ENCODE data around the gene HOXB6.
A peak's percentile ranks its signal among the peaks of the same experiment; 100 is the strongest.

The HOXB6 gene

DNA sequence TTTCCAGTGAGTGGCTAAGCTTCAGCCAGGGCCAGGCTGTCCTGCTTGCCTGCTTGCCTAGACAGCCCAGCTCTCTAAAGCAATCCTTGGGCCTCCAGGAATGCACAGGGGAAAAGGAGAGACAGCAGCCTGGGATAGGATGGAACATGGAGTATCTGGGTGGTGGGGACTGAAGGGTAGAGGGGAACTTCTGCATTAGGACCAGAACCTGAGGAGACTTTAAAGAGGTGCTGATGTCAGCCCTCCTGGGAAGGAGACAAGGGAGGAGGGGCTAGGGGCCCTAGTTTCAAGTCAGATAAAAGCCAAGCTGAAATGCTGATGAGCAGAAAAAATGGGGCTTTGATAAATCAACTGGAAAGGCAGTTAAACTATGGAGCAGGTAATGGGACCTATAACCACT, 4.2 kb upstream of the HOXB6 start:
- DNase-seq, result no peak

DNA sequence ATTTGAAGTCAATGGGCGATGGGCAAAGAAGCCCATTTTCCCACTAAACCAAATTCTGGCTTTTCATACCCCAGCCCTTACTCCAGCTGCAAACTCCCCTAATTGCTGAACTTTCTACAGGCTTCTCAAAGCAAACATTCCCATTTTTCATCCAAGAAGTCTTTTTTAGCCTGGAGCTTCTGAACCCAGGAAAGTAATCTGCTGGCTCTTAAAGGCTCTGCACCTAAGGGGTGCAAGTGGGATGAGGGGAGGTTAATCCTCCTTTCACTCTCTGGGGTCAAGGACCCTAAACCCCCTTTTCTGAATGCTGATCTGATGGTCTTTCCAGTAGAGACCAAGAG, 3.7 kb upstream of the HOXB6 start:
- no peak for DNase-seq

DNA sequence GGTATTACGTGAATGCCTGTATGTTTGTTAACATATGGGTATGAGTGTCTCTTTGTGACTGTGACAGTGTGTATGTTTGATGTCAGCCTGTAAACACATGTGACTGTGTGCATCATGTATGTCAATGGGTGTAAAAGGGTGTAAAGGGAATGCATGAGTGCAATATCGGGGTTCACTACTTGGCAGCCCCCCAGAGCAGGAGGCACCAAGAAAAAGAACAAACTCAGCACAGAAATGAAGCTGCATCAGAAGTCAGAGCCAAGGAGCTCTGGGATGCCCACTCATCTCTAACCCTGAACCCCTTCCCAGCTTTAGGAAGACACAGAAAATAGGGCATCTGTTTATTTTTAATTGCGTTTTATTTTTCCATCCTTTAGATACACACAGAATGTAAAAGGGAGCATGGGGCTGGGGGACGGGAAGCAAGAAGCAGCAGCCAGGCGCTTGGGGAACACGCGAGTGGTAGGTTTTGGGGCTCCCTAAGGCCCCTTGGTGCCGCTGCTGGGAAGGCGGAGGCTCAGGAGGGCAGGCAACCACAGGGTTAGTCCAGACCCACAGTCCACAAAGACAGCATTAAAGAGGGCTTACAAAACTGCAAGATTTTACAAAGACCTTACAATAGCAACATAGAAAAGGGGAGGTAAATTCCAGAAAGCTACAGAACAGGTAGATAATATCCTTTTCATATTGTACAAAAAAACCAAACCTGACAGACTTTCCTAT, 2.3 kb upstream of the HOXB6 start:
- no peak for DNase-seq

DNA sequence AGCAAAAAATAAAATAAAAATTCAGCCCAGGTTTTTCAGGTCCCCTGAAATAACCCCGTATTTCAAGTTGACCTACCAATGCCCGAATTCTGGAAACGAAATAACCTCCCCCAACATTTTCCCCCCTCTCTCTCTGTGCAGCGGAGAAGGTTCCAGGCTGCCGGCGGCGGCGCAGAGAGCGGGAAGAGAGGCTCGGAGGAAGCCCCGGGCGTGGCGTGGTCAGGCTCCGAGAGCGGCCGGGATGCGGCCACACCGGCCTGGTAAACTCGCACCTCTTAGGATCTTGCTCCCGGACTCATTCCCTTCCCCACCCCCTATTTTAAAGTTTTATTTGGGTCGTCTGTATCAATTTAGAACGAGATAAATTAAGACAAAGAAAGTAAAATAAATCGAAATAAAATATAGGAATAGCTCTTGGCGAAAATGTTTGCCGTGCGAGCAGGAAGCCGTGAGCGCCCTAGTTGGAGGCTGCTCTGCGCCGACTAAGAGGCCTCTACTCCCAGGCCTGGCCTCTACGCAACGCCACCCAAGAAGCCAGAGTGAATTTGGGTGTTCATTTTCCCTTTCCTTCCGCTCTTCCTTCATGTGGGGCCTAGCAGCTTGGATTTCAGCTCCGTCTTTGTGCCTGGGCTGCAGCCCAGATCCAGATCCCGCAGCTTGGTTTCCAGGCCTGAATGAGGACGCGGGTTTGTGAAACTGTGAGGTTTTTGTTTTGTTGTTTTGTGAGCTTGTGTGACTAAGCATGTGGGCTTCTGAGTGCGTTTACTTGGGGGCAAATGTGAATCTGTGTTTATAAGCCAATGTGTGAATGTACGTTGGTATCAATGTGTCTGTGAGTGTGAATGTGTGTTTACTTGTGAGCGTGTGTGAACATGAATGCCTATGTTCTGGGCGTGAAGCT, 1.5 kb upstream of the HOXB6 start:
- no peak for DNase-seq

DNA sequence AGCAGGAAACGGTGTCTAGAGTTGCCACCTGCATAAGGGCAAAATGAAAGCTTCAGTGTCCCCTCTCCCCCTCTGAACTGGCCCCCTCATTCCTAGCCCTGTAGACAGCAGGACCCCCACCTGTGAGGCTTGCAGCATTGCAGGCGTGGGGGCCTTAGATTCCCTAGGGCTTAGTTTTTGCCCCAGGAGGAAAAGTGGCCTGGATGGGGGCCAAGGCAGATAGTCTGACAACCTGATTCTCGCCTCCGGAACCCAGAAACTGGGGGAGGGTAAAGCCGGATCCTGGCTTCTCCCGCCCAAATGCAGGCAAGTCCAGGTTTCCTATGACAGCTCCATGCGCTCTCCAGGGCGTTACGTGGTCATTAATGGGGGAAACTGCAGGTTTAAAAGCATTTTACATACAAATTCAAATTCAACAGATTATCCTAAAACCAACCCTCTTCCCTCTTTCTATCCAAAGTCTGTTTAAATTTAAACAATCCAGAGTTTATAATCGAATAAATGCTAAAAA, 678 bp upstream of the HOXB6 start:
- DNase-seq, result no peak

DNA sequence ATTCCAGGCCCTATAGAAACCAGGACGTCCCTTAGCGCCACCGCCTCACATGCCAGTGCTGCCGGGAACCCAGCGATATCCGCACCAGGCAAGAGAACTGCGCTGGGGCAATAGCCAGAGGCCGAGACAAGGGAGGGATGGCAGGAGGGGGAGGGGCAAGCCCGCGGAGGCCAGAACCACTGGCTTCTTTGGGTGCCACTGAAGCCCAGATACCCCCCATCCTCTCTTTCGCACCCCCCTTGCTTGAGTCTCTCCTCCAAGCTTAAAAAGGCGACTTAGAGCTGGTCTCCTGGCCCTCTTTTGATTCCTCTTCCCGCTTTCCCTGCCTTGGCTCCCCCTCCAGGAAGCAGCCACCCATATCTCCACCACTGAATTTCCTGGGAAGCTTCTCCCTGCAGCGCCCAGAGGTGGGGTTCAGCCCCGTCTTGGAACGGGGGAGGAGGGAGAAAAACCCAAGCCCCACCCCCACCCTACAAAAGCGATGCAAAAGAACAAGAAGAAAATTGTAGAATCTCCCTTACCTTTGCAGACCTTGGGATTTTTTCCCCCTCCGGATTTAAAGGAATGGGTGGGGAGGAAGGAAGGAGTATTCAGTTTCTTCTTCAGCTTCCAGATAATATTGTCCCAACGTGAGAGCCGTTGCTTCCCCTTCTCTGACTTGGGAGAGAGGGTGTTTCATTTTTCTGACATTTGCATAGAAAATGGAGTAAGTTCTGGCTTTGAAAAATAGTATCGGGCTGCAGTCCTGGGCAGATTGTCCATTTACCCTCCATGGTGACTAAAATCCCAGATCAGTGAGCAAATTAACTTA, 622 bp downstream of the HOXB6 start:
- peak; percentile 61 for DNase-seq

DNA sequence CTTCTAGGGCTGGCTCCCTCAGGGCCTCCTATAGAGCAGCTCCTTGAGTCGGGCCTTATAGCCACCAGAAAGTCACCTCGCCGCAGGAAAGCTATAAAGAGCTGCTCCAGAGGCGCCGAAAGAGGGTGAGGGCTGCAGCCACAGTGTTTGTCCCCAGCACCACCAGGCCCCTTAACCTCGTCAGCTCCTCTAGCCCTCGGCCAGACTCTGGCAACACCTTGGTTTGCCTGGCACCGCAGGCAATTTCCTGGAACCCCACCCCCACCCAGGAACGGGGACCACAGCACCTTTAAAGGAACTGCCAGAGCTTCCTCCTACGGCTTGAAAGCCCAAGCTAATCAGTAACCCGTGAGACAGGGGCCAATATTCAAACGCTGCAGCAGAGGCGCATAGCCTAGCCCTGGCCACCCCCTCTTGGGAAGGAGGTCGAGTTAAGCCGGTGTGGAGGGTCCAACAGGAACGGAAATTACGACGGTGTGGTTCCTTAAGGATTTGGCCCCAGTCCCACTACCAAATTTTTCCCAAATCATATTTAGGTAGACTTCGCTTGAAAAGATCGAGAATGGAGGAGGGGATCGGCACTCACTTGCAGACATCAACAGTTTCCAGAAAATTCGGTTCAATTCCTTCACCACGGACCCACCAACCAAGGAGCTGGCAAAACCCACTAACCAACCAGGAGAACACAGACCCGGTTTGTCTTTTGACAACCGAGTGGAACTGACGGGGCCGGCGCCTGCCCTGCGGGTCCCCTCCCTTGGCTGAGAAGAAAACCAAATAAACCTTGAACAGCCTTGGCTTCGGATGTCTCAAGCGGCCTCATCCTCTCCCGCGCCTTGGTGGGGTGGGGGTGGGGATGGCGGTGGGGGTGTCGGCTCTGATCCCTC, 3.0 kb downstream of the HOXB6 start:
- DNase-seq, result no peak

DNA sequence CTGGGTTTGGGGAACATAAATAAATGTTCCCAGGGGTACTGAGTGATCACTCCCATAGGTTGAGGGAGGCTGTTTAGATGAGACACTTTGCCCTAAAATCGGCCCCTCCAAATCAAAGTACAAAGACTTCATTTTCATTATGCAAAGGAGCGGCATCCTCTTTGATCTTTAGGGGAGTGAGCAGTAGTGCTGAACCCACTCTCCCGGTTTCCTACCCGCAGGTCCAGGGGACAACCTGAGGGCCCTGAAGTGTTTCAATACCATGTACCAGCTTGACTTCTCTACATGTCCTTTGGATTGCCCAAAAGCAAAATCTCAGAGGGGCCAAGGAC, 3.6 kb downstream of the HOXB6 start:
- DNase-seq, result no peak

DNA sequence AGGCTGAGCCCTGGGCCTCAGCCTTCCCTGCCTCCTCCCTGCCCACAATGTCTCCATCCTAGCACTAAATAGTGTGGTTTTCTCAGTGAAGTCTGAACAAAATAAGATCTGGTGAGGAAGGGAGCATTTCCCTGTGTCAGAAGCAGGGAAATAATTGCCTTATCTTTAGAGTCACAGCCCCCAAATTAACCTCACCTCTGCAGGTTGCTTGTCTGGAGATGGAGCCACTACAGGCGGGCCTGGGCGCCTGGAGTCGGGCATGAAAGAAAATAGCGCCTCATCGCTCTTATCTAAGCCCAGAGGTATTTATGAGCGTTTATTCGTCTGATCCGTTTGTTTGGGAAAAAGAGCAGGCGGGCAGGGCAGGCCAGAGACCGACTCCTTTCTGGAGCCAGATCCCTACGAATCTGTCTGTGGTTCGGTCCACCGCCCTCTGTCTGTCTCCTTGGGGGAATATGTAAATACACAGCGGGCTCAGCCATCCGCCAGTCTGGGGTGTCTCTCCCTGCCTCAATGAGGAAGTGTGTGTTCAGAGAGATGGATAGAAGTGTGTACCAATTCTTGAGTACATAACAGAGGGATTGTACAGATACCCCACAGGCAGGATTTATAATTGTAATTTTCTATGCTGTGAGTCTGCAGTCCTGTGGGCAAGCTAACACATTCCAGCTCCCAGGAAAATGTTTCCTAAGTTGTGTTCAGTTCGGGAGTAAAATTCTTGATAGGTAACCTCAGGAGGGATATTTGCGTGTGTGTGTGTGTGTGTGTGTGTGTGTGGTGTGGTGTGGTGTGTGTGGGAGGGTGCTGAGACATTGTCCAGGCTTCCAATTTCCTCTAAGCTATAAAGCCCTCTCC, 4.3 kb downstream of the HOXB6 start:
- DNase-seq, result peak; percentile 49

DNA sequence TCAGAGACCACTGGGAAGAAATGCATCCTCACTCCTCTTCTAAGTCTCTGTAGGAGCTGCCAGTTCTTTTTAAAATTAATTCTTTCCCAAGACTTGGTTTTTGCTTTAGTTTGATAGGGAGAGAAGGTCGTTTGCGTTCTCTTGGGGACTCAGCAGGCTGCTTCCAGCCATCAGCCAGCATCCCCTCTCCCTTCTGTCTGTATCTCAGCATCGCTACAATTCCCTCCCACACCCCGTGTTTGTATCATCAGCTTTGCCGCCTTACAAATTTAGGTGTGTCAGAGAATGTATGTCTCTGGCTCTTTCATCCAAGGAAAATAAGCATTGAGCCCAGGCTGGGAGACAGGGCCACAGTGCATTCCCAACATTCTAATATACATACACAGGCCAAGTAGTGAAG, 5.4 kb downstream of the HOXB6 start:
- DNase-seq, result no peak

DNA sequence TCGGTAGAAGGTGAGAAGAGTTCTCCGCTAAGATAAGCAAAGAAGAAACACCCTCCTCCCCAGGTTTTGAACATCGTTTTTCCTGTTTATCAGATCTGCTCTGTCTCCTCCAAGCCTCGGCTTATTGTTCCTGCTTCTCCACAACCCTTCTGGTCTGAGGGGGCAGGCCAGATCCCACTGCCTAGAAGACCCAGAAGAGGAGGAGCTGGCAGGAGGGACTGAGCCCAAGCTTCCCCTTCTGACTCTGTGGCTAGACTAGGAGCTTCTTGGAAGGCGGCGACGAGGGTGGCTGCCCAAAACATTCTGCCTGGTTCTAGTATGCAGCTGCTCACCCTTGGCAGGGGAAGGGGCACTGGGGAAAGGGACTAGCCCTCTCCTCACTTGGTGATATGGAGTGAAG, 6.0 kb downstream of the HOXB6 start:
- no peak for DNase-seq

DNA sequence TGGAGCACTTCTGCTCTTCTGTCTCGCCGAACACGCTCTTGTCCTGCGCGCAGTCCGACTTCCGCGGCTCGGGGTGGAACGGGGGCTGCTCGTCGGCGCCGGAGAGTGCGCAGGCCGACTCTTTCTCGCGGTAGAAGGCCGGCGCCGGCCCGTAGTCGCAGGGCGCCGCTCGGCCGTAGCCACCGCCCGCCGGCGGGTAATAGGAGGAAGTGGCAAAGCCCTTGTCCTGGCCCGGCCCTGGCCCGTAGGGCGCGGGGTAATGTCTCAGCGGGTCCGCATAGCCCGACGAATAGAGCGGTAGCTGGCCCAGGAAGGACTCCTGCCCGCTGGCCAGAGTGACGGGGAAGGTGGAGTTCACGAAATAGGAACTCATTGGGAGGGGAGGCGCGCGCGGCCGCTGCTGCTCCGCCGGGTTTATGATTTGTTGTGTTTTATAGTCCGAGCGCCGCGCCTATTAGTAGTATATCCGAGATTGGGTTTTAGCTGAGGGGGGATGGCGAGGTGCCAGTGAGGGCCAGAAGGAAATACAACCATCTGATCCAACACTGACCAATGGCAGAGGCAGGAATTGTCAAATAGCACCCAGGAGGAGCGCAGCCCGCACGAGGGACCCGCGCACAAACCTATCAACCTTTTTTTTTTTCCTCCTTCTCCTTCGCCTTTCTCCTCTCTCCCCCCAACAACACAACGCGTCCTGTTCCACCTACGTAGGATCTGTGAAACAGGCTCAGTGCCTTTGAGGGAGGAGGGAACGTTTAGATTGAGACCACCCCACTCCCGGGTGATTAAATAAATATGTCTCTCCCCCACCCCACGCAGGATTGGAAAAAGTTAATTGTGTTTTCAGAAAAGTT, 6.8 kb downstream of the HOXB6 start:
- peak; percentile 83 for DNase-seq

DNA sequence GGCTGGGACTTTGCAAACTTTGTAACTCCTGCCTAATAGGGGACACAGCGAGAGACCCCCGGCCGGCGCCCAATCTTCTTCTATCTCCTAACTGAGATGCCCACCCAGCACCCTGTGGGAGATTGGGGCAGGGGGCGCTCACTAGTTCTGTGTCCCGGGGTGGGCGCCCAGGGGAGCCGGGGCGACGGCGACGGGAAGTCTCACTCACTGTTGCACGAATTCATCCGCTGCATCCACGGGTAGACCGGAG, 7.3 kb downstream of the HOXB6 start:
- no peak for DNase-seq

DNA sequence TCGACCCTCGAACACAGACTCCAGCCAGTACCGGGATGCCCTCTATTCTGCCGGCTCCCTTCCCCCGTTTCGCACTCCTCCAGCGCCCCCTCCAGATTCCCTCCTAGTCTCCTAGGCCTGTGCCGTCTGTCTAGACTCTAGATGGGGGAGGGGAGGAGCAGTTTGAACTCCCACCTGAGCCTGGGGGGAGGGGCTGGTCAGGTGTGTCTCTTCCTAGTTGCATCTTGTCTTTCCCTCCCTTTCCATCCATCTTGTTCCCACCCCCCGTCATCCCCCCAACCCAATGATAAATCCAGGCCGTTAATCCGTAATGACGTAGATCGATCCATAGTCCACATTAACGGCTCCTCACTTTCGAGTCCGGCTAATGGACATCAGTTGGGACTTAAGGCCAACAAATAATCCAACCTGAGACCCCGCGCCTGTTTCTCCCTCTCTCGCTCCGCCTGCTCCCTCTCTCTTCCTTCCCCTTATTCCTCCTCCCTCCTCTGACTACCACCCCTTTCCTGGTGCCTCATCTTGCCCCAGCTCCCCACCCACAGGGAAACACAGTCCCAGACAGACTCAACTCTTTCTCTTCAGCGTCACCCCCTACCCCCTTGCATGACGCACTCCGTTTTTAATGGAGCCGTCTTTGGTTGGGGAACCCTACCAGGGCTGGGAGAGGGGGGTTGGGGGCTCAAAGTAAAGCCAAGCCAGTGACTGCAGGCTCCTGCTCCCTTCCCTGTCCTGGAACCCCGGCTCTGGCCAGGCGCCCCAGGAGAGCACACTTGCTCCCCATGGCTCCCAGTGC, 7.9 kb downstream of the HOXB6 start:
- peak; percentile 85 for DNase-seq

DNA sequence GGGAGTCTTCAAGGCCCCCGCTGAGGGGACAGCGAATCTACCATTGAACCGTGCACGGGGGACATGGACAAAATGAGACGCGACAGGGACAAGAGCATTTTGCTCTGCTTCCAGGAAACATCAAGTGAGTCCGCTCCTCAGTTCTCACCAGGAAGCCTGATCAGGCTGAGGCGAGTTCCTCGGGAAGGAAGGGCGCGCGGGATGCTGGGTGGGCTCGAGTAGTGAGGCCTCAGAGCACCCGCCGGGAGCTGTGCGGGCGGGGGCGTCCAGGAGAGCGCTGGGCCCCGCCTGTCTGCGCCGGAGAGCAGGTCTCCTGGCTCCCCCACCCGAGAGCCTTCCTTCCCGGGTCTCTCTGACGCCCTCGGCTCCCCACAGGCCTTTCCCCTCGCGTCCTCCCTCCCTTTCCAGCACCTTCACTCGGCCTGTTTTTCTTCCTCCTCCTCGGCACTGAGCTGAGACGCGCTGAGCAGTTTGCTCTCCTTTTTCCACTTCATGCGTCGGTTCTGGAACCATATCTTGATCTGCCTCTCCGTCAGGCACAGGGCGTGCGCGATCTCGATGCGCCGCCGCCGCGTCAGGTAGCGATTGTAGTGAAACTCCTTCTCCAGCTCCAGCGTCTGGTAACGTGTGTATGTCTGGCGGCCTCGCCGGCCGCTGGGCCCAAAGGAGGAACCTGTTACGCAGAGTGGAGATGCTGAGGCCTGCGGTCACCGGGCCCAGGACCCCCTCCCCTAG, 8.6 kb downstream of the HOXB6 start:
- DNase-seq, result no peak

DNA sequence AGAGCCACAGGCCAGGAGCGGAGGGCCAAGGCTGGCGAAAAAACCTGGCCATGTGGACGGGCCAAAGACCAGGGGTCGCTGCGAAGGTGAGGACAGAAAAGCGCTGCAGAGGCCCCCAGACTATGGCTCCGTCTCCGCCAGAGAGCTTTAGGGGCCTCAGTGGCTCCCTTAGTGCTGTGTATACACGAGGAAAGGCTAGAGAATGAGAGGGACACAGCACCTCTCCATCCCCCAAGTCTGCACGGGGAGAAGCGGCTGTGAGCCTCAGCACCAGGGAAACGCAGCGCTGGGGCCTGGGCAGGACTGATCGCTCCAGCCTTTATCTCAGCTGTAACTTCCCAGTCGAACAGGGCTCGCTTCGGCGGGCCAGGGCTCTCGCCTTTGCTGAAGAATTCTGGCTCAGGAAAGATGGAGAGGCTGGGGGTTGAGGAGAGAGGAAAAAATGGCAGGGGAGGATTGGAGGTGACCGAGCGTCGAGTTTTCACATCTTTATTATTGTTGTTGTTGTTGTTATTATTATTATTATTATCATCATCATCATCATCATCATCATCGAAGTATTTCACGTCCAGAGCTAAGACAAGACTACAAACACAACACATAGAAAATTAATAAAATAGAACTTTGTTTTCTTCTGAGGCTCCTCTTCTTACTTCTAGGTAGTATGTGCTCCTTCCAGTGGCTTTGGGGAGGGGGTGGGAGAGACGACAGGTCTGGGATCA, 9.3 kb downstream of the HOXB6 start:
- no peak for DNase-seq

DNA sequence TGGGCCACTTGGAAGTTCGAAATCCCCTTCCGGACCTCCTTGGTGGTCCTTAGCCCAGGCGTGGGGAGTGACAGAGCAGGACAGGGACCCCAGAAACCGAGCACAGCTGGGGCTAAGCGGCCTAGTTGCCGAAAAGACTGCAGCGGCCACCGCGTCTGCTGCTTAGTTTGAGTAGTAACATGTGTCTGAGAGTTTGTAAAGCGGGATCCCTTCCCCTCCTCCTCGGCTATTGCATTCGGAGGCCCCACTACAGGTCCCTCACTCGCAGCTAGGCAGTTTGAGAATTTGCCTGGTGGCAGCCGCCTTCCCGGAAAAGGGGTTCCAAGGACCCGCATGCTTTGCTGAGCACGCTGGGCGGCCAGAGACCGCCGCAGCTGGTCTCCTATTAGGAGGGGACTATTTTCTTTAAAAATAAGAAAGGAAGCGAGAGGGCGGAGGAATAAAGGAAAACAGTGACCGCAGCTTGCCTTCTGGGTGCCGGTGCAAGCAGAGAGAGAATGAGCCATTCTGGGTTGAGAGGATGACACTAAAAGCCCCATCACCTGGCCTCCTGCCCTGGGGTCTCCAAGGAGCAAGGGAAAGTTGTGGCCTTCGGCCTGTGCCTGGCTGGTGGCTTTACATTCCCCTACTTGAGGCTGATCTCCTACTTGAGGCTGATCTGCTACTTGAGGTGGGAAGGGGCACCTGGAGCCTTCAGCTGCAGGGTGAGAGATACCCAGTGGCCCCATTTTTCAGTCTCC, 10.1 kb downstream of the HOXB6 start:
- DNase-seq, result no peak
